Keratinocyte (primary cell): ENCODE measurements around the gene VPS8. TPM values are rescaled to one million over a fixed set of nuclear protein-coding genes. Genes with fewer than 3 reads are reported as not detected.
A peak's percentile ranks its signal among the peaks of the same experiment; 100 is the strongest.

Experiments
- DNase-seq: peaks from one replicate; pipeline ENCODE4 v3.0.0-alpha.2; 2011; ENCODE audit warnings: low read depth, missing footprints, low spot score
- FAIRE-seq: peaks from 2 replicates; lab custom pipeline; 2011; peaks lifted over from hg19 to GRCh38; lab: Jason Lieb, UNC
- H2AFZ ChIP-seq: 2 replicates; pipeline ENCODE4 v1.6.0; 2012; ENCODE audit warnings: low read length, control low read depth, inconsistent platforms; ENCODE audit not compliant: control insufficient read depth
- H3K27ac ChIP-seq: 2 replicates; pipeline ENCODE4 v1.5.1; 2011; ENCODE audit warnings: low read length; ENCODE audit not compliant: control insufficient read depth, insufficient read depth
- H3K27me3 ChIP-seq: 3 replicates; pipeline ENCODE4 v1.6.0; 2011; ENCODE audit warnings: low read length; ENCODE audit not compliant: control insufficient read depth, insufficient read depth; ENCODE audit errors: extremely low read depth
- H3K36me3 ChIP-seq, 2 experiments: 2 replicates in 1 of 2; 3 replicates in 1 of 2; pipeline ENCODE4 v1.5.1; 2011; ENCODE audit warnings: low read length in 2 of 2, mild to moderate bottlenecking in 1 of 2; ENCODE audit not compliant: control insufficient read depth in 2 of 2, insufficient read depth in 2 of 2; ENCODE audit errors: extremely low read depth in 1 of 2
- H3K4me1 ChIP-seq: 3 replicates; pipeline ENCODE4 v1.5.1; 2011; ENCODE audit warnings: low read length; ENCODE audit not compliant: control insufficient read depth, insufficient read depth; ENCODE audit errors: extremely low read depth
- H3K4me2 ChIP-seq: 3 replicates; pipeline ENCODE4 v1.6.0; 2011; ENCODE audit warnings: low read depth, low read length; ENCODE audit not compliant: control insufficient read depth, insufficient read depth; ENCODE audit errors: extremely low read depth
- H3K4me3 ChIP-seq, 3 experiments: fragments of 200-600 bp in 1 of 3; sonication (generic) in 1 of 3; 2 replicates in 2 of 3; 3 replicates in 1 of 3; pipeline ENCODE4 v1.5.1; 2011 to 2016; ENCODE audit warnings: low read length in 3 of 3, mild to moderate bottlenecking in 3 of 3, control low read depth in 2 of 3, inconsistent platforms in 1 of 3, low read depth in 1 of 3, mixed read lengths in 1 of 3, mixed run types in 1 of 3, moderate library complexity in 1 of 3; ENCODE audit not compliant: control insufficient read depth in 2 of 3, insufficient read depth in 2 of 3; ENCODE audit errors: extremely low read depth in 1 of 3
- H3K79me2 ChIP-seq: 2 replicates; pipeline ENCODE4 v1.6.0; 2012; ENCODE audit warnings: low read length; ENCODE audit not compliant: control insufficient read depth, insufficient read depth
- H3K9ac ChIP-seq: 3 replicates; pipeline ENCODE4 v1.6.0; 2011; ENCODE audit warnings: low read length; ENCODE audit not compliant: control insufficient read depth, insufficient read depth; ENCODE audit errors: extremely low read depth
- H3K9me1 ChIP-seq: 3 replicates; pipeline ENCODE4 v1.6.0; 2011; ENCODE audit warnings: low read length; ENCODE audit not compliant: control insufficient read depth, insufficient read depth; ENCODE audit errors: extremely low read depth
- H3K9me3 ChIP-seq: 2 replicates; pipeline ENCODE4 v1.5.1; 2012; ENCODE audit warnings: low read depth, low read length; ENCODE audit not compliant: control insufficient read depth
- H4K20me1 ChIP-seq: 3 replicates; pipeline ENCODE4 v1.6.0; 2011; ENCODE audit warnings: low read length; ENCODE audit not compliant: control insufficient read depth, insufficient read depth; ENCODE audit errors: extremely low read depth
- CTCF ChIP-seq, 3 experiments: IDR thresholded peaks in 1 of 3; conservative IDR thresholded peaks in 1 of 3; optimal IDR thresholded peaks in 1 of 3; 2 replicates in 2 of 3; 3 replicates in 1 of 3; pipeline versions ENCODE3 to v1.5.1; 2011; ENCODE audit warnings: low read length in 3 of 3, mild to moderate bottlenecking in 3 of 3, moderate library complexity in 2 of 3, control low read depth in 1 of 3, inconsistent platforms in 1 of 3; ENCODE audit not compliant: insufficient read depth in 2 of 3; ENCODE audit errors: extremely low read depth in 1 of 3
- EZH2 ChIP-seq: IDR thresholded peaks from one replicate; pipeline ENCODE4 v1.6.1; 2012; ENCODE audit warnings: inconsistent platforms, mild to moderate bottlenecking, low read length, moderate library complexity
- dilution Hi-C: fragments of 300-500 bp; cut with MboI; formaldehyde crosslinking; loops from one replicate; pipeline ENCODE4 v1.7.0; 2020; ENCODE audit warnings: low sequenced_read_pairs; ENCODE audit not compliant: extremely low pct_ligation_motif_present
- polyA plus RNA-seq, 5 experiments: library from polyadenylated mRNA; depleted of rRNA in 3 of 5; stranded (reverse) in 3 of 5; stranded (forward) in 1 of 5; unstranded in 1 of 5; fragments of >200 nt; gene quantifications; 1 replicate in 1 of 5; 2 replicates in 3 of 5; 3 replicates in 1 of 5; pipeline versions ENCODE4 v1.2.1 to v1.2.3, GENCODE V29; 2011 to 2012; ENCODE audit warnings: missing spikeins in 2 of 5, low read depth in 1 of 5, low replicate concordance in 1 of 5

VPS8 gene
- polyA plus RNA-seq, 1 donor (not counting 4 experiments of a cell fraction or from before 2014, with no cell fraction given): 28.4 TPM

- H3K4me3 ChIP-seq: no peak overlapping the region
- H4K20me1 ChIP-seq: no peaks in the 10 kb centered on the region
- no peak for DNase-seq
- peaks cover 3% of the 10 kb centered on the region for H3K27me3 ChIP-seq
- no peak overlapping the region for H2AFZ ChIP-seq
- H3K9ac ChIP-seq: no peak overlapping the region
- no peak for FAIRE-seq
- no peak overlapping the region for H3K27ac ChIP-seq
- no peak overlapping the region for H3K4me2 ChIP-seq
- dilution Hi-C loops: no loop called here
- no peaks in the 10 kb centered on the region for H3K9me3 ChIP-seq
- H3K36me3 ChIP-seq: no peaks in the 10 kb centered on the region
- H3K79me2 ChIP-seq: no peaks in the 10 kb centered on the region
- TF ChIP-seq CTCF (optimal IDR thresholded peaks at IDR 0.05 in 1 of 3, IDR thresholded peaks at IDR 0.05 in 1 of 3, conservative IDR thresholded peaks at IDR 0.05 in 1 of 3; ENCODE audit: extremely low read depth in 1 of 3, insufficient read depth in 2 of 3, low read length in 3 of 3) (no peak), EZH2 (no peak)
- H3K4me1 ChIP-seq: no peaks in the 10 kb centered on the region
- no peaks in the 10 kb centered on the region for H3K9me1 ChIP-seq
Observed at GRCh38 chr3:184798120-184798519, 13.8 kb upstream of the VPS8 start.

- Histone ChIP-seq H3K27ac (no peak overlapping the region), H3K4me3 (no peak overlapping the region), H4K20me1 (no peaks in the 10 kb centered on the region), H3K9me3 (no peaks in the 10 kb centered on the region), H3K9ac (no peak overlapping the region), H3K4me2 (no peak overlapping the region), H3K36me3 (no peaks in the 10 kb centered on the region), H2AFZ (peak overlapping the region; percentile 40), H3K9me1 (no peaks in the 10 kb centered on the region), H3K79me2 (no peaks in the 10 kb centered on the region), H3K4me1 (no peaks in the 10 kb centered on the region), H3K27me3 (peaks cover 3% of the 10 kb centered on the region)
- FAIRE-seq (no peak), DNase-seq (no peak)
- dilution Hi-C loops: no loop called here
- TF ChIP-seq CTCF (optimal IDR thresholded peaks at IDR 0.05 in 1 of 3, IDR thresholded peaks at IDR 0.05 in 1 of 3, conservative IDR thresholded peaks at IDR 0.05 in 1 of 3; ENCODE audit: extremely low read depth in 1 of 3, insufficient read depth in 2 of 3, low read length in 3 of 3) (no peak), EZH2 (no peak)
Observed at GRCh38 chr3:184800349-184800930, 11.5 kb upstream of the VPS8 start.
